Stimulated activated naive B cell treated with anti-CD40 and anti-IgM and Interleukin-4, amounts not matched to agents 10 μg/mL and 1 μg/mL and 100 μg/mL, for 72 hours (primary cell): ENCODE data around the gene PLEKHA8.
A peak's percentile ranks its signal among the peaks of the same experiment; 100 is the strongest.

Source experiments
- ATAC-seq, 2 donors: fragments of 150-1000 bp; cut with Tn5 transposase; replicated peaks; 2 replicates each; pipeline ENCODE4 v1.10.0; 2021; ENCODE audit warnings: moderate library complexity in 1 of 2
- DNase-seq: peaks from one replicate; pipeline ENCODE4 v3.0.0; 2021
- H3K27ac Mint-ChIP-seq: one replicate; pipeline ENCODE4 v1.8.0; 2022; ENCODE audit warnings: mild to moderate bottlenecking, mixed read lengths
- H3K27me3 Mint-ChIP-seq, 2 donors: one replicate each; pipeline ENCODE4 v1.8.0; 2022; ENCODE audit warnings: mixed read lengths in 2 of 2
- H3K36me3 Mint-ChIP-seq, 2 donors: one replicate each; pipeline ENCODE4 v1.8.0; 2022; ENCODE audit warnings: mixed read lengths in 2 of 2, mild to moderate bottlenecking in 1 of 2
- H3K4me1 Mint-ChIP-seq, 2 donors: one replicate each; pipeline ENCODE4 v1.8.0; 2022; ENCODE audit warnings: mixed read lengths in 2 of 2, mild to moderate bottlenecking in 1 of 2
- H3K4me3 Mint-ChIP-seq, 2 donors: one replicate each; pipeline ENCODE4 v1.8.0; 2022; ENCODE audit warnings: mild to moderate bottlenecking in 2 of 2, mixed read lengths in 2 of 2, moderate library complexity in 1 of 2
- H3K9me3 Mint-ChIP-seq, 2 donors: one replicate each; pipeline ENCODE4 v1.8.0; 2022; ENCODE audit warnings: mixed read lengths in 2 of 2, mild to moderate bottlenecking in 1 of 2

Gene PLEKHA8, protein sequence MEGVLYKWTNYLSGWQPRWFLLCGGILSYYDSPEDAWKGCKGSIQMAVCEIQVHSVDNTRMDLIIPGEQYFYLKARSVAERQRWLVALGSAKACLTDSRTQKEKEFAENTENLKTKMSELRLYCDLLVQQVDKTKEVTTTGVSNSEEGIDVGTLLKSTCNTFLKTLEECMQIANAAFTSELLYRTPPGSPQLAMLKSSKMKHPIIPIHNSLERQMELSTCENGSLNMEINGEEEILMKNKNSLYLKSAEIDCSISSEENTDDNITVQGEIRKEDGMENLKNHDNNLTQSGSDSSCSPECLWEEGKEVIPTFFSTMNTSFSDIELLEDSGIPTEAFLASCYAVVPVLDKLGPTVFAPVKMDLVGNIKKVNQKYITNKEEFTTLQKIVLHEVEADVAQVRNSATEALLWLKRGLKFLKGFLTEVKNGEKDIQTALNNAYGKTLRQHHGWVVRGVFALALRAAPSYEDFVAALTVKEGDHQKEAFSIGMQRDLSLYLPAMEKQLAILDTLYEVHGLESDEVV

DNA sequence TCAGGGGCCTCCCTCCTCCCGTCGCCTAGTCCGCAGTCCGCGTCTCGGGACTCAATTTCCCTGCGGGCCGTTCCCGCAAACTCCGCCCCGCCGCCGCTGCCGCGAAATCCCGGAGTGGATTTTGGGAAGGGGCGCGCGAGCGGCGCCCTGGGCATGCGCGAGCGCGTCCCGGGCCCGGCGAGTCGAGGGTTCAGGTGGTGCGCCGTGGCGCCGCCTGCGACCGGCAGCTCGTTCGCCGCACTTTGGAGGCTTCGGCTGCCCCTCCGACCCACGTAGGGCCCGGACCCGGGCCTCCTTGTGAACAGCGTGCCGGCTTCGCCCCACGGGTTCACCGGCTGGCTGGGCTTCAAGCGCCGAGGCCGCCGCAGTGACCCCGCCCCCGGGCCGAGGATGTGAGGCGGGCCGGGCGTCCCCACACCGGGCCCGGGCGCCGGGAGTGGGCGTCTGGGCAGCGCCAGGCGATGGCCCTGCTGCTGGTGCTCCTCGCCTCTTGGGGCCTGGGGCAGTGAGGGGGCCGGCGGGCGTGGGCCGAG lies at the start of gene PLEKHA8:
TSS of gene PLEKHA8 (plus strand) at position 197 of the 533 bp plus-strand sequence. CDS start 351 bp downstream, outside the sequence.
- Mint-ChIP-seq H3K4me1 (peaks cover 19 to 29% of the 10 kb centered on the region in 2 donors), H3K4me3 (peak within 1 kb of the TSS; percentile 94 to 95), H3K27me3 (no peaks in the 10 kb centered on the region), H3K9me3 (peaks cover 0 to 4% of the 10 kb centered on the region in 2 donors), H3K27ac (peak within 1 kb of the TSS; percentile 93), H3K36me3 (peaks cover 0 to 7% of the 10 kb centered on the region in 2 donors)
- DNase-seq (peak; percentile 90), ATAC-seq (peak; percentile 57 to 63)

DNA sequence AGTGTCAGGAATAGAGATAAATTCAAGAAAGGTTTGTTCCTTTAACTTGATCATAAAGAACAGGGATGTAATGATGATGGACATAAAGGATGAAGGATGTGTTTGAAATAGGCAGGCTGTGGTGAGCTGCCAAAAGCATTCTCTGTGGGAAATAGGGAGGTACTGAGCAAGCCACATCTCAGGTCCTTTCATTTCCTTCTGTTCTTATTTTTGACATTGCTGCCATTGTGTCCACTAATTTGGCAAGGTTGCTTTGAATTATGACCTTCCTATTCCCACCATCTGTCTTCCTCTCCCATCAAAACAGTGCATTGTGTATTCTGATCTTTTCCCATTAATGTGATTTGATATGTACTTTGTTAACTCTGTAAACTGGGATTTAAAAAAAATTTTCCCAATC lies 48.1 kb upstream of the PLEKHA8 start:
- Mint-ChIP-seq H3K4me3 (no peak overlapping the region), H3K4me1 (peaks cover 5 to 8% of the 10 kb centered on the region in 2 donors), H3K36me3 (no peaks in the 10 kb centered on the region), H3K27me3 (no peaks in the 10 kb centered on the region), H3K27ac (no peak overlapping the region), H3K9me3 (no peaks in the 10 kb centered on the region)
- no peak for ATAC-seq
- DNase-seq = no peak

DNA sequence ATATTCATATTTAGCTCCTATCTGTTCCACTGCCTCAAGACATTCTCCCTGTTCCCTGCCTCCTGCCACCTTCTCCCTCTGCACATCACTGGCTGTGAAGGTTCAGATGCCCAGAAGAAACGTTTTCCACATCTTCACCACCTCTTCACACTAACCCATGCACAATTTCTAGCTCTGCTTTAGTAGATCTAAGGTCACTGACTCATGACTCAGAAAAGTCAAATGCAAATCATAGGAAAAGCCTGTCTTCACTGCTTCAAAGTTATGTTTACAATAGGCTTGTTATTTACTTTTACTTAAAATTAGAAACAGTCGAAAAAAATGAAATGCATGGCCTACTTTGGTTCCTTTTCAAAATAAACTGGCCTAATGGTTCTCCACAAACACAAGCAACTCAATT lies 41.1 kb upstream of the PLEKHA8 start:
- peaks cover 22 to 30% of the 10 kb centered on the region in 2 donors for H3K4me1 Mint-ChIP-seq
- no peak for DNase-seq
- peak overlapping the region; percentile 58 to 63 for H3K4me3 Mint-ChIP-seq
- H3K36me3 Mint-ChIP-seq = no peaks in the 10 kb centered on the region
- ATAC-seq = no peak
- H3K27me3 Mint-ChIP-seq = peaks cover 4 to 12% of the 10 kb centered on the region in 2 donors
- peak overlapping the region; percentile 79 for H3K27ac Mint-ChIP-seq
- H3K9me3 Mint-ChIP-seq = no peaks in the 10 kb centered on the region

DNA sequence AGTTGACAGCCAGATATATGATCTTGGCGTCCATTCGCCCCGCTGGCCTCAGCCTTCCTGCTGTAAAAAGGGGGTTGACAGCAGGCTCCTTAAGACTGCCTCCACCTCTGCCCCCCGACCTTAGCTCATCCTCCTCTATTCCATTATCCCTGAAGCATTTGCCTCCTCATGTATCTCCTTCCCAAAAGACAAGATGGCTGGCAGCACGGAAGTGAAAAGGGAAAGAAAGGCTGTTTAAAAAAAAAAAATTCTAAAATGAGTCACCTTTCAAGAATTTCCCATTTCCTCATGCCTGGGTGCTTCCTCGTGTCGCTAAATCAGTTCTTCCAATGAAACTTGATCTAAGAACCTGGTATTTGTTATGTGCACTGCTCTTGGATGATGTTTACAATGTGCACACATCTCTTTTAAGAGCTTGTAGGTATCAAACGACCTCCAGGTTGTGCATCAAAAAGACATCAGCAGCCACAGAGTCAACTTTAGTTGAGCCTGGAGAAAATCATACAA lies 40.3 kb upstream of the PLEKHA8 start:
- peak overlapping the region; percentile 84 for H3K27ac Mint-ChIP-seq
- H3K4me1 Mint-ChIP-seq = peaks cover 22 to 30% of the 10 kb centered on the region in 2 donors
- DNase-seq (no peak), ATAC-seq (peak in 1 of 2 donors; percentile 20)
- no peaks in the 10 kb centered on the region for H3K9me3 Mint-ChIP-seq
- H3K27me3 Mint-ChIP-seq = peaks cover 5 to 14% of the 10 kb centered on the region in 2 donors
- H3K36me3 Mint-ChIP-seq = no peaks in the 10 kb centered on the region
- H3K4me3 Mint-ChIP-seq = peak overlapping the region; percentile 76 to 80

DNA sequence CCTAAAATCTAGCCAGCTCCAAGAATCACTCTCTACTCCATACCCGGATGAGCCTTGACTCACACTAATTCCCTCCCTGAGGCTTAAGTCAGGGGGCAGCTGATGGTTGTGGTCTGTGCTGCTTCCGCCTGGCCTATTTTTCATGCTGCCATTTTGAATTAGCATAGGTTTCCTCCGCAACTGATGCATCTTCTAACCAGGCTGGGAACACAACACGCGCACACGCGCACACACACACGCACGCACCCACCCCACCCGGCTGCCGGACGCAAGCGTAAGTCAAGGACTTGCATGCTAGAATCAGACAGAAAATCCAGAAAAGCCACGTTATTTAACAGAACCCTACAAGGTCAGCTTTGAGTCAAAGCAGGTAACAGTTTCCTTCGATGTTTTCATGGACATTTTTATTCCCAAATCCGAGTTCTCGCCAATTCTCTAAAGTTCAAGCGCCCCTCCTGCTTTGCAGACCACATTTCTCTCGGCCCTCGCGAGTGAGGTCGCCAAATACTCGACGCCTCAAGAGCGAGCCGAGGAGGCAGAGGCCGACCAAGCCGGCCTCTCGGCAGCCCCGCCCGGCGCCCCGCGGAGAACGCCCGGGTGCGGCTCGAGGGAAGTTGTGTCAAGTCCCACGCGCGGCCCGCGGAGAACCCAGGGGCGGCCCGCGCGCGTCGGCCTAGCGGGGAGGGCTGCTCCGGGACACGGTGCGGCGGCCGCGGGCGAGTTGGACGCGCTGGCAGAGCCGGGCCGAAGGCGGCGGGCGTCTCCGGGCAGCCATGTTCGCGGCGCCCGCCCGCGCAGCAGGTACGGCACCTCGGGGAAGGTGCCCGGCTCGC lies 39.6 kb upstream of the PLEKHA8 start:
- DNase-seq (no peak), ATAC-seq (peak; percentile 36 to 51)
- Mint-ChIP-seq H3K9me3 (no peaks in the 10 kb centered on the region), H3K27ac (peak overlapping the region; percentile 84), H3K4me3 (peak overlapping the region; percentile 76 to 80), H3K27me3 (peaks cover 5 to 14% of the 10 kb centered on the region in 2 donors), H3K36me3 (peaks cover 0 to 4% of the 10 kb centered on the region in 2 donors), H3K4me1 (peaks cover 22 to 30% of the 10 kb centered on the region in 2 donors)

DNA sequence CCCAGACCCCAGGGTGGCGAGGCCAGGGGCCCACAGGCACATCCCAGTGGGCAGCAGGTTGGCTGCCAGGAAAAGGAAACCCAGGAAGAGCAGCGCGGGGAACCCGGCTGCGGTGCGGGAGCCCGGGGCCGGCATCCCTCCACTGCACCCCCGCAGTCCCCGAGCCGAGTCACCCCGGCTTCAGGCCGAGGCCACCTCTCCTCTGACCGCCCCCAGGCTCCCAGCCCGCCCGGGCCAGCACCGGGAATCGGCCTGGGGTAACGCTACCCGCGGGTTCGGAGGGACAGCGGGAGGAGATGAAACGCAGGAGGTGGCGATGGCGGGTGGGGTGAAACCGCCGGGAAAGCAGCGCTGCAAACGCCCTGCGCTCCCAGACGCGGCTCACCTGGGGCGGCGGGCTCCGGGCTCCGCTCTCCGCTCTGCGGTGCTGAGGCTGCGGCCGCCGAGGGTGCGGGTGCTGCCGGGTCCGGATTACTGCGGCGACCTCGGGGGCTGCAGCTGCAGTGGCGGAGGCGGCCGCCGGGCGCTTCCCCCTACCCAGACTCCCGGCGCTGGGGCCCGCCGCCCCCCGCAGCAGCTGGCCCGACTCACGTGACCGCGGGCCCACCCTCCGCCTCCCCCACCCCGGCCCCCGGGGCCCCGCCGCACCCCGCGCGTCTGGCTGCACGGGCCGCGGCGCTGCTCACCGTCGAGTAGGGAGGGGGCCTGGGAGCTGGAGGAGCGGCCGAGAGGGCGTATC lies 38.8 kb upstream of the PLEKHA8 start, which contains the start of gene SCRN1:
TSS of gene SCRN1 (minus strand) at position 545 of the 739 bp plus-strand sequence. CDS start 20,734 bp downstream, outside the sequence.
- Mint-ChIP-seq H3K27me3 (peaks cover 5 to 14% of the 10 kb centered on the region in 2 donors), H3K27ac (peak within 1 kb of the TSS; percentile 93), H3K9me3 (no peaks in the 10 kb centered on the region), H3K36me3 (peaks cover 0 to 4% of the 10 kb centered on the region in 2 donors), H3K4me3 (peak within 1 kb of the TSS; percentile 83 to 84), H3K4me1 (peaks cover 22 to 30% of the 10 kb centered on the region in 2 donors)
- no peak for DNase-seq
- peak; percentile 29 to 33 for ATAC-seq

DNA sequence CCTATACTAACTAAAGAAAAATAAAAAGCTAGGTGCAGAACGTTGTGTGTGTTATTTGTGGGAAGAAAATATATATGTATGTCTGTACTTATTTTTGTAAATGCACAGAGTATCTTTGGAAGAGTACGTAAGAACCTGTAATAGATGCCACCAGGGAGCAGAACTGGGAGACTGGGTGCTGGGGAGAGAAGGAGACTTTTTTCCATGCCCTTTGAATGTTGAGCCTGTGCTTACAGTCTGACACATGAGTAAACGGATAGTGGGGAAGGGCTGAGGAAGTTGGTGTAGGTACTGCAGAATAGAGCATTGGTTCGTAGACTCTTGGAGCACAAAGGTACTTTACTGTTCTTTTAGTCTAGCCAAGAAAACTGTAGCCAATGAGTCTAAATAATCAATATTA lies 37.3 kb upstream of the PLEKHA8 start:
- ATAC-seq = no peak
- no peak for DNase-seq
- H3K27ac Mint-ChIP-seq = no peak overlapping the region
- peaks cover 0 to 4% of the 10 kb centered on the region in 2 donors for H3K36me3 Mint-ChIP-seq
- peak overlapping the region in 1 of 2 donors; percentile 56 for H3K4me3 Mint-ChIP-seq
- H3K27me3 Mint-ChIP-seq = peaks cover 5 to 14% of the 10 kb centered on the region in 2 donors
- peaks cover 0 to under 1% of the 10 kb centered on the region in 2 donors for H3K9me3 Mint-ChIP-seq
- peaks cover 16 to 23% of the 10 kb centered on the region in 2 donors for H3K4me1 Mint-ChIP-seq

DNA sequence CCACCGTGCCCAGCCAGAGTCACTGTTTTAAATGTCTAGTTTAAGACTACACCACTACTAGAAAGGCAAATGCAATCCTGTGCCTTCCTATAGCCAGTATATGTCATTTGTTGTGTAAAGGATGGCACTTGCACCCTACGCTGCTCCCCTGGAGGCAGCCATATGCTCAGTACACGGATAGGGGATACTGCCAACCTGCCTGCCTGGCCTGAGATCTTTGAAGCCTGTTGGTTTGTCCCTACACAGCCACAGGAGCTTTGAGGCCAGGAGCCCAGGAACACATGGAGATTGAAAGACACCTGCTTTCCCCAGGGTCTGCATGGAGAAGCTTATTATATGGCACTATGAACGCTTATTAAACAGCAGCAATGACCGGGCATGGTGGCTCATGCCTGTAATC lies 36.3 kb upstream of the PLEKHA8 start:
- Mint-ChIP-seq H3K9me3 (peaks cover 7 to 9% of the 10 kb centered on the region in 2 donors), H3K4me1 (peaks cover 16 to 19% of the 10 kb centered on the region in 2 donors), H3K36me3 (peaks cover 6 to 8% of the 10 kb centered on the region in 2 donors), H3K27ac (no peak overlapping the region), H3K4me3 (no peak overlapping the region), H3K27me3 (peaks cover 9 to 21% of the 10 kb centered on the region in 2 donors)
- ATAC-seq = no peak
- no peak for DNase-seq

DNA sequence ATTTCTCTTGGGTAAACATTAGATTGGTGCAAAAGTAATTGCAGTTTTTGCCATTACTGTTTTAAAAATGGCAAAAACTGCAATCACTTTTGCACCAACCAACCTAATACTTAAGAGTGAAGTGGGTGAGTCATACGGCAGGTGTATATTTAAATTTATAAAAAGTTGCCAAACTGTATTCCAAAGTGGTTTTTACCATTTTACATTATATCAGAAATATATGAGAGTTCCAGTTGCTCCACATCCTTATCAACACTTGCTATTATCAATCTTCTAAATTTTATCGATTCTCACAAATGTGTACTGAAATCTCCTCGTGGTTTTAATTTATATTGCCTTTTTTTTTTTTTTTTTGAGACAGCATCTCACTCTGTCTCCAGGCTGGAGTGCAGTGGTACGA lies 35.1 kb upstream of the PLEKHA8 start:
- Mint-ChIP-seq H3K9me3 (peaks cover 9% of the 10 kb centered on the region in 2 donors), H3K27ac (peak overlapping the region; percentile 37), H3K27me3 (peaks cover 9 to 27% of the 10 kb centered on the region in 2 donors), H3K4me3 (no peak overlapping the region), H3K4me1 (peaks cover 7 to 8% of the 10 kb centered on the region in 2 donors), H3K36me3 (peaks cover 6 to 10% of the 10 kb centered on the region in 2 donors)
- no peak for DNase-seq
- no peak for ATAC-seq

DNA sequence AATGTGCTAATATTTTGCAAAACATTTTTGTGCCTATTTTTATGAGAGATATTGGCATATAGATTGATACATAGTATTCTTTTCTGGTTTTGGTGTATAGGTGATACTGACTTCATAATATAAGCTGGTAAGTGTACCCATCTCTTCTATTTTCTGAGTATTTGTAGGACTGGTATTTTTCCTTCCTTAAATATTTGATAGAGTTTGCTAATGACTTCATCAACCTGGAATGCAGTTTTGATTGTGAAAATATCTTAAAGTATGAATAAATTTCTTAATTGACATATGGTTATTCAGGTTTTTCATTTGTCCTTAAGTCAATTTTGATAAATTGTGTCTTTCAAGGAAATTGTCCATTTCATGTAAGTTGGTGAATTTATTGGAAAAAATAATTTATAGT lies 32.6 kb upstream of the PLEKHA8 start:
- H3K36me3 Mint-ChIP-seq = peaks cover 6 to 10% of the 10 kb centered on the region in 2 donors
- H3K27me3 Mint-ChIP-seq = peaks cover 14 to 33% of the 10 kb centered on the region in 2 donors
- ATAC-seq (no peak), DNase-seq (no peak)
- H3K4me3 Mint-ChIP-seq = no peak overlapping the region
- H3K27ac Mint-ChIP-seq = no peak overlapping the region
- peaks cover 9% of the 10 kb centered on the region in 2 donors for H3K9me3 Mint-ChIP-seq
- H3K4me1 Mint-ChIP-seq = no peaks in the 10 kb centered on the region

DNA sequence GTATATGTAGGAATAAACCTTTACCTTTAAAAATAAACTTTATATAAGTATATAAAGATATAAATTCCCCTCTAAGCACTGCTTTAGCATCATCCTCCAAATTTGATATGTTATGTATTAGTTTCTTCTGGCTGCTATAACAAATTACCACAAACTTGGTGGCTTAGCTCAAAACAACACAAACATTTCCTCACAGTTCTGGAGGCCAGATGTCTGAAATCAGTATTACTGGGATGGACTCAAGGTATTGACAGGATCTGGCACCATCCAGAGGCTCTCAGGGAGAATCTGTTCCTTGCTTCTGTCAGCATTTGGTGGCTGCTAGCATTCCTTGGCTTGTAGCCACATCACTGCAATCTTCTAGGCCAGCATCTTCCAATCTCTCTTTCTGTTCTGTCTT lies 31.9 kb upstream of the PLEKHA8 start:
- H3K27ac Mint-ChIP-seq = no peak overlapping the region
- ATAC-seq = no peak
- peaks cover 6 to 10% of the 10 kb centered on the region in 2 donors for H3K36me3 Mint-ChIP-seq
- DNase-seq = no peak
- H3K27me3 Mint-ChIP-seq = peaks cover 14 to 28% of the 10 kb centered on the region in 2 donors
- peaks cover 9% of the 10 kb centered on the region in 2 donors for H3K9me3 Mint-ChIP-seq
- no peaks in the 10 kb centered on the region for H3K4me1 Mint-ChIP-seq
- H3K4me3 Mint-ChIP-seq = no peak overlapping the region

DNA sequence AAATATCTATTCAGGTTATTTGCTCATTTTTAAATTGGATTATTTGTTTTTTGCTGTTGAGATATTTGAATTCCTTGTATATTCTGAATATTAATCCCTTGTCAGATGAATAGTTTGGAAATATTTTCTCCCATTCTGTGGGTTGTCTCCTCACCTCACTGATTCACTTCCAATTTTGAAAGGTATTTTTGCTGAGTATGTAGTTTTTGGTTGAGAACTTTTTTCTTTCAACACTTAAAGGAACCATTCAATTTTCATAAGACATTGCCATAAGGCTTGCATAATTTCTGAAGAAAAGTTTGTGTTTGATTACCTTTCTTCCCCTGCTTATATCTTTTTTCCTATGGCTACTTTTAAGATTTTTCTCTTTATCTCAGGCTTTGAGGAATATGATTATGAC lies 29.7 kb upstream of the PLEKHA8 start:
- Mint-ChIP-seq H3K36me3 (peaks cover 6 to 7% of the 10 kb centered on the region in 2 donors), H3K9me3 (peaks cover 9% of the 10 kb centered on the region in 2 donors), H3K4me3 (no peak overlapping the region), H3K27ac (no peak overlapping the region), H3K4me1 (no peaks in the 10 kb centered on the region), H3K27me3 (peaks cover 9 to 22% of the 10 kb centered on the region in 2 donors)
- ATAC-seq = no peak
- DNase-seq = no peak

DNA sequence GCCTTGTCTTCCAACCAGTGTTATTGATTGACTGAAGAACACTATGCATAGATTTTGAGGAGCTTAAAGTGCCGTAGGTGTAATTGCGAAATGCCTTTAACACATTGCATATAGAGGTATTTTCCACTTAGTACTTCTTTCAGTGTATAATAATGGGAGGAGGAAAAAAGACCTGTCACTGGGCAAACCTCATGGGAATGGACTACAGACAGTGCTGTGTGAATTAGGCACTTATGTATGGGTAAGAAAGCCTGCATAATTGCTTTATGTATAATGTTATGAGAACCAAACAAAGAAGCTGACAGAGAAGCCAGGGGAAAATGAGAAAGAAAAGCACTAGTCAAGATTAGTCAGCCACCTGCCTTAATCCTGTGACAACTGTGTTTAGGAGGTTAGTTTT lies 26.2 kb upstream of the PLEKHA8 start:
- ATAC-seq (no peak), DNase-seq (no peak)
- Mint-ChIP-seq H3K36me3 (peaks cover 0 to 1% of the 10 kb centered on the region in 2 donors), H3K4me3 (no peak overlapping the region), H3K4me1 (no peaks in the 10 kb centered on the region), H3K9me3 (peaks cover 0 to 1% of the 10 kb centered on the region in 2 donors), H3K27ac (no peak overlapping the region), H3K27me3 (peaks cover 4 to 14% of the 10 kb centered on the region in 2 donors)
